Astrocyte (in vitro differentiated cells and primary cell): ENCODE data around the gene ARSG. TPM values are rescaled to one million over a fixed set of nuclear protein-coding genes. Genes with fewer than 3 reads are reported as not detected.

Source experiments
- DNase-seq: peaks from one replicate; pipeline ENCODE4 v3.0.0-alpha.2; 2010; ENCODE audit warnings: low read depth
- FAIRE-seq: peaks from 2 replicates; lab custom pipeline; 2011; peaks lifted over from hg19 to GRCh38; lab: Jason Lieb, UNC
- H2AFZ ChIP-seq: 2 replicates; pipeline ENCODE4 v1.6.0; 2012; ENCODE audit warnings: low read depth, low read length, inconsistent platforms
- H3K27ac ChIP-seq: 2 replicates; pipeline ENCODE4 v1.5.1; 2011; ENCODE audit warnings: low read depth, low read length, inconsistent platforms
- H3K27me3 ChIP-seq: 2 replicates; pipeline ENCODE4 v1.6.0; 2011; ENCODE audit warnings: low read length, inconsistent platforms; ENCODE audit not compliant: insufficient read depth
- H3K36me3 ChIP-seq: 2 replicates; pipeline ENCODE4 v1.5.1; 2011; ENCODE audit warnings: low read length, inconsistent platforms; ENCODE audit not compliant: insufficient read depth
- H3K4me1 ChIP-seq: 2 replicates; pipeline ENCODE4 v1.5.1; 2011; ENCODE audit warnings: low read length, inconsistent platforms; ENCODE audit not compliant: insufficient read depth
- H3K4me2 ChIP-seq: 2 replicates; pipeline ENCODE4 v1.6.0; 2012; ENCODE audit warnings: low read length, inconsistent platforms
- H3K4me3 ChIP-seq: 2 replicates; pipeline ENCODE4 v1.5.1; 2011; ENCODE audit warnings: low read depth, mild to moderate bottlenecking, low read length, inconsistent platforms; ENCODE audit not compliant: insufficient read depth
- H3K79me2 ChIP-seq: 2 replicates; pipeline ENCODE4 v1.6.0; 2012; ENCODE audit warnings: mild to moderate bottlenecking, low read length, inconsistent platforms; ENCODE audit not compliant: insufficient read depth
- H3K9ac ChIP-seq: 2 replicates; pipeline ENCODE4 v1.6.0; 2012; ENCODE audit warnings: mild to moderate bottlenecking, low read length, inconsistent platforms
- H3K9me3 ChIP-seq: 2 replicates; pipeline ENCODE4 v1.5.1; 2012; ENCODE audit warnings: low read depth, mild to moderate bottlenecking, low read length, inconsistent platforms; ENCODE audit not compliant: insufficient read depth
- H4K20me1 ChIP-seq: 2 replicates; pipeline ENCODE4 v1.6.0; 2012; ENCODE audit warnings: low read length, inconsistent platforms; ENCODE audit not compliant: insufficient read depth
- H3K27ac Mint-ChIP-seq: one replicate; pipeline ENCODE4 v1.8.0; 2021; ENCODE audit warnings: mild to moderate bottlenecking, mixed read lengths; ENCODE audit not compliant: unreplicated experiment
- H3K27me3 Mint-ChIP-seq: one replicate; pipeline ENCODE4 v1.8.0; 2021; ENCODE audit warnings: low read depth, mixed read lengths; ENCODE audit not compliant: unreplicated experiment
- H3K36me3 Mint-ChIP-seq: one replicate; pipeline ENCODE4 v1.8.0; 2021; ENCODE audit warnings: low read depth, mixed read lengths; ENCODE audit not compliant: unreplicated experiment
- H3K4me1 Mint-ChIP-seq: one replicate; pipeline ENCODE4 v1.8.0; 2021; ENCODE audit warnings: low read depth, mixed read lengths; ENCODE audit not compliant: unreplicated experiment
- H3K4me3 Mint-ChIP-seq: one replicate; pipeline ENCODE4 v1.8.0; 2021; ENCODE audit warnings: mild to moderate bottlenecking, moderate library complexity, mixed read lengths; ENCODE audit not compliant: unreplicated experiment
- H3K9me3 Mint-ChIP-seq: one replicate; pipeline ENCODE4 v1.8.0; 2021; ENCODE audit warnings: mild to moderate bottlenecking, mixed read lengths; ENCODE audit not compliant: unreplicated experiment
- EZH2 ChIP-seq: IDR thresholded peaks from 2 replicates; pipeline ENCODE4 v1.6.1; 2012; ENCODE audit warnings: mild to moderate bottlenecking, low read length, inconsistent platforms; ENCODE audit not compliant: insufficient read depth
- total RNA-seq: library from RNA; stranded (reverse); gene quantifications from 2 replicates; pipeline ENCODE4 v1.2.1, GENCODE V29; 2021
- TF ChIP-seq, protein P1 (sequence below): IDR thresholded peaks from 2 replicates; pipeline ENCODE4 v1.5.1; 2011; ENCODE audit warnings: low read depth, mild to moderate bottlenecking, inconsistent platforms, low read length, moderate library complexity; ENCODE audit not compliant: insufficient read depth

ARSG gene
- total RNA-seq, 1 donor from 2014 or later = 2.6 TPM

DNA sequence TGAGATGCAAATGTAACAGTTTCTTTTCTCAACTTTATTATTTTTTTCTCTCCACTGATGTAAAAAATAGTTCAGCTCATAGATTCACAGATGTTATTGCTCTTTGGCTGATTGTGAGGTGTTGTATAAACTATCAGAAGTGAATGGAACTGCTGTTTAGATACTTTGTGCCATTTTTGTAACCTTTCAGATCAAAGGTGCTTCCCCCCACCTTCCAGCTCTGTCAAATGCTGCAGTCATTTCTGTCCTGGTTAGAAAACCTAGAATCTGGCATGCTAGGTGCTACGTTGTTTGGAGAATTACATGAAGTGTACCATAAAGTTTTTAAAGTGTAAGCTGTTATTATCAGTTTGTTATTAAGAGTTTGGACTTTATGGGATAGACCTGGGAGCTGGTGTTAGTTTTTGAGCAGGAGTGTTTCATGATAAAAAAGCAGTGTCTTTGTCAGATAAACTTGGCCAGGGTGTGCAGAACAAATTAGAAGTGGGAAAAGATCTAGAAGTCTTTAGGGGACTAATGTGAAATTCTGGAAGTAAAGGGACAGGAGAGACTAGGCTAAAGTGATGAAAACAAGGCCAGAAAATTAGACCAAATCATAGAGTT, 167.8 kb downstream of the ARSG start:
- DNase-seq = no peak
- H3K27ac ChIP-seq = no peak overlapping the region
- no peak overlapping the region for H3K4me3 ChIP-seq
- Mint-ChIP-seq H3K4me3 (no peak overlapping the region), H3K27me3 (peaks cover under 1% of the 10 kb centered on the region), H3K36me3 (no peaks in the 10 kb centered on the region), H3K9me3 (no peaks in the 10 kb centered on the region), H3K27ac (no peak overlapping the region), H3K4me1 (peaks cover 19% of the 10 kb centered on the region)
- H3K79me2 ChIP-seq = peaks cover 17% of the 10 kb centered on the region
- H3K4me1 ChIP-seq = peaks cover 19% of the 10 kb centered on the region
- no peak overlapping the region for H2AFZ ChIP-seq
- TF ChIP-seq EZH2 = no peak
- TF ChIP-seq, protein P1, sequence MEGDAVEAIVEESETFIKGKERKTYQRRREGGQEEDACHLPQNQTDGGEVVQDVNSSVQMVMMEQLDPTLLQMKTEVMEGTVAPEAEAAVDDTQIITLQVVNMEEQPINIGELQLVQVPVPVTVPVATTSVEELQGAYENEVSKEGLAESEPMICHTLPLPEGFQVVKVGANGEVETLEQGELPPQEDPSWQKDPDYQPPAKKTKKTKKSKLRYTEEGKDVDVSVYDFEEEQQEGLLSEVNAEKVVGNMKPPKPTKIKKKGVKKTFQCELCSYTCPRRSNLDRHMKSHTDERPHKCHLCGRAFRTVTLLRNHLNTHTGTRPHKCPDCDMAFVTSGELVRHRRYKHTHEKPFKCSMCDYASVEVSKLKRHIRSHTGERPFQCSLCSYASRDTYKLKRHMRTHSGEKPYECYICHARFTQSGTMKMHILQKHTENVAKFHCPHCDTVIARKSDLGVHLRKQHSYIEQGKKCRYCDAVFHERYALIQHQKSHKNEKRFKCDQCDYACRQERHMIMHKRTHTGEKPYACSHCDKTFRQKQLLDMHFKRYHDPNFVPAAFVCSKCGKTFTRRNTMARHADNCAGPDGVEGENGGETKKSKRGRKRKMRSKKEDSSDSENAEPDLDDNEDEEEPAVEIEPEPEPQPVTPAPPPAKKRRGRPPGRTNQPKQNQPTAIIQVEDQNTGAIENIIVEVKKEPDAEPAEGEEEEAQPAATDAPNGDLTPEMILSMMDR = no peak
- H3K9me3 ChIP-seq = no peaks in the 10 kb centered on the region
- peaks cover 8% of the 10 kb centered on the region for H3K27me3 ChIP-seq
- no peaks in the 10 kb centered on the region for H3K36me3 ChIP-seq
- no peak overlapping the region for H3K9ac ChIP-seq
- FAIRE-seq = no peak
- peaks cover 19% of the 10 kb centered on the region for H4K20me1 ChIP-seq
- no peak overlapping the region for H3K4me2 ChIP-seq

DNA sequence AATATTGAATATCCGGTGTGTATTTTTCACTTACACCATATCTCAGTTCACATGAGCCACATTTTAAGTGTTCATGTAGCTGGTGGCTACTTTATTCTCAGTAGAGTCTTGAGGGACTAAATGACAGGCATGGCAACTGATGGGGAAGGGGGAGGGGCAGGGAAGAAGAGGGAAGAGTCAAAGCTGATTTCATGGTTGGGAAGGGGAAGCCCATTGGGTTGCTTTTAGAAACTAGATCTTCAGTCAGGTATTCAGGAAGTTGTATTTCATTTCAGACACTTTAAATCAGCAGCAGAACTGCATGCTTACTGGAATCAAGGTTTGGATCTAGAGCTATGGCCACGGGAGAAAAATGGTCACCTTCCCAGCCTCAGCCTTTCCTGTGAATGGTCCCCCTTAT, 168.9 kb downstream of the ARSG start:
- H3K4me2 ChIP-seq = no peak overlapping the region
- H3K9ac ChIP-seq = no peak overlapping the region
- H3K27ac Mint-ChIP-seq = no peak overlapping the region
- H3K27me3 Mint-ChIP-seq = peaks cover 2% of the 10 kb centered on the region
- no peaks in the 10 kb centered on the region for H3K9me3 Mint-ChIP-seq
- peaks cover 7% of the 10 kb centered on the region for H3K79me2 ChIP-seq
- no peak overlapping the region for H3K4me3 ChIP-seq
- H3K36me3 Mint-ChIP-seq = no peaks in the 10 kb centered on the region
- peaks cover 14% of the 10 kb centered on the region for H3K4me1 Mint-ChIP-seq
- H3K4me3 Mint-ChIP-seq = no peak overlapping the region
- no peak for TF ChIP-seq EZH2
- TF ChIP-seq, protein P1 = no peak
- peaks cover 10% of the 10 kb centered on the region for H4K20me1 ChIP-seq
- no peaks in the 10 kb centered on the region for H3K9me3 ChIP-seq
- peaks cover 18% of the 10 kb centered on the region for H3K4me1 ChIP-seq
- no peak overlapping the region for H3K27ac ChIP-seq
- H2AFZ ChIP-seq = no peak overlapping the region
- DNase-seq (no peak), FAIRE-seq (no peak)
- H3K27me3 ChIP-seq = peaks cover 8% of the 10 kb centered on the region
- no peaks in the 10 kb centered on the region for H3K36me3 ChIP-seq

DNA sequence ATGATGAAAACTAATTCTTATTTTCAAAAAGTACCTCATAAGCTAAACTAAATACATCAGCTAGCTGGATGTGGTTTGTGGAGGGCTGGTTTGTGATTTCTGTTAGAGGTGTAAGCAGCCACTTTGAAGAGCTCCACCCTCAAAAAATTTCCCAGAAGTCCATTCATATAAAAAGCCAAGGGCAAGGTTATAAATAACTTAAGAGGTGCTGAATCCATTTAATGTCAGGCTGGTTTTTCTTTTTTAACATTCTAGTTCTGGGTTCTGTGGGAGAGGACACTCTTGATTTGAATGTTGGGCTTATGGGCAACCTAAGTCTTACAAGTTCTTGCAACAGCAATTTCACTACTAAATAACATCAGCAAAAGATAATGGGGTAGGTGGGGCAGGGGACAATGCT, 169.4 kb downstream of the ARSG start:
- no peak for TF ChIP-seq EZH2
- TF ChIP-seq, protein P1 = no peak
- no peak overlapping the region for H3K9ac ChIP-seq
- no peaks in the 10 kb centered on the region for H3K36me3 ChIP-seq
- no peaks in the 10 kb centered on the region for H3K9me3 ChIP-seq
- H3K4me1 Mint-ChIP-seq = peaks cover 14% of the 10 kb centered on the region
- FAIRE-seq = no peak
- no peak for DNase-seq
- peaks cover under 1% of the 10 kb centered on the region for H3K79me2 ChIP-seq
- H3K9me3 Mint-ChIP-seq = no peaks in the 10 kb centered on the region
- H3K36me3 Mint-ChIP-seq = no peaks in the 10 kb centered on the region
- no peak overlapping the region for H3K4me3 ChIP-seq
- H3K27ac ChIP-seq = no peak overlapping the region
- no peak overlapping the region for H3K27ac Mint-ChIP-seq
- H3K4me3 Mint-ChIP-seq = no peak overlapping the region
- peaks cover 2% of the 10 kb centered on the region for H3K27me3 Mint-ChIP-seq
- peaks cover 12% of the 10 kb centered on the region for H3K4me1 ChIP-seq
- no peak overlapping the region for H3K4me2 ChIP-seq
- peaks cover 8% of the 10 kb centered on the region for H3K27me3 ChIP-seq
- peaks cover 5% of the 10 kb centered on the region for H4K20me1 ChIP-seq
- H2AFZ ChIP-seq = no peak overlapping the region
